Thoracic aorta (tissue), 2 donors: Measurements from ENCODE around the gene DMWD. TPM values are rescaled to one million over a fixed set of nuclear protein-coding genes. Genes with fewer than 3 reads are reported as not detected.

Experiments used
- ATAC-seq: fragments of 150-250 bp; one replicate; pipeline ENCODE4 v1.8.0; 2017; ENCODE audit warnings: low read depth; ENCODE audit not compliant: insufficient number of reproducible peaks, low FRiP score
- DNase-seq: peaks from one replicate; pipeline ENCODE4 v3.0.0-alpha.2; 2020; ENCODE audit warnings: low spot score
- H3K27ac ChIP-seq, 2 donors: fragments of 200-600 bp; sonication (generic); 1 replicate in 1 of 2; 2 replicates in 1 of 2; pipeline ENCODE4 v1.5.1; 2016; ENCODE audit warnings: mild to moderate bottlenecking in 2 of 2, moderate library complexity in 2 of 2
- H3K27me3 ChIP-seq: fragments of 200-600 bp; sonication (generic); replicated peaks from 2 replicates; pipeline ENCODE4 v1.6.0; 2016; ENCODE audit warnings: mild to moderate bottlenecking; ENCODE audit not compliant: insufficient read depth
- H3K36me3 ChIP-seq: fragments of 200-600 bp; sonication (generic); one replicate; pipeline ENCODE4 v1.5.1; 2016
- H3K4me1 ChIP-seq, 2 donors: fragments of 200-600 bp; sonication (generic); 1 replicate in 1 of 2; 2 replicates in 1 of 2; pipeline versions ENCODE4 v1.5.1 to v1.6.0; 2016; ENCODE audit warnings: low read depth in 2 of 2, mild to moderate bottlenecking in 1 of 2; ENCODE audit not compliant: control insufficient read depth in 1 of 2
- H3K4me3 ChIP-seq: fragments of 200-600 bp; sonication (generic); 2 replicates; pipeline ENCODE4 v1.5.1; 2016; ENCODE audit warnings: mild to moderate bottlenecking
- H3K9me3 ChIP-seq: fragments of 200-600 bp; sonication (generic); 2 replicates; pipeline ENCODE4 v1.5.1; 2016
- CTCF ChIP-seq: fragments of 200-600 bp; sonication (generic); IDR thresholded peaks from one replicate; pipeline ENCODE4 v1.5.1; 2019; ENCODE audit warnings: antibody characterized with exemption
- total RNA-seq, 2 donors: library from RNA; depleted of rRNA; stranded (reverse); fragments of >200 nt; gene quantifications; one replicate each; pipeline versions ENCODE4 v1.1.0 to v1.2.3, GENCODE V29; 2016

The DMWD gene
- total RNA-seq, 2 donors from 2014 or later, result 79.1 to 91.1 TPM

- Histone ChIP-seq H3K4me3 (no peak overlapping the region), H3K36me3 (peaks cover 6% of the 10 kb centered on the region), H3K27me3 (no peaks in the 10 kb centered on the region), H3K4me1 (peaks cover 0 to 17% of the 10 kb centered on the region in 2 donors), H3K9me3 (no peaks in the 10 kb centered on the region), H3K27ac (peak overlapping the region in 1 of 2 donors; percentile 6)
- no peak for TF ChIP-seq CTCF
- no peak for DNase-seq
- ATAC-seq, result no peak
Observed at GRCh38 chr19:45816236-45817009, 23.8 kb upstream of the DMWD start.

- no peaks in the 10 kb centered on the region for H3K9me3 ChIP-seq
- no peaks in the 10 kb centered on the region for H3K27me3 ChIP-seq
- peak overlapping the region; percentile 63 for H3K4me3 ChIP-seq
- ATAC-seq, result no peak
- H3K4me1 ChIP-seq, result peaks cover 0 to 17% of the 10 kb centered on the region in 2 donors
- peaks cover under 1% of the 10 kb centered on the region for H3K36me3 ChIP-seq
- no peak for TF ChIP-seq CTCF
- H3K27ac ChIP-seq, result peak overlapping the region; percentile 6 to 22
- no peak for DNase-seq
Observed at GRCh38 chr19:45815481-45816216, 23.0 kb upstream of the DMWD start.

GRCh38 chr19:45814851-45815480 lies 22.3 kb upstream of the DMWD start, which contains the start of gene RSPH6A:
TSS of gene RSPH6A (minus strand) at chr19:45815308. CDS start at chr19:45815176, 132 bp downstream.
- no peaks in the 10 kb centered on the region for H3K36me3 ChIP-seq
- peak within 1 kb of the TSS; percentile 63 for H3K4me3 ChIP-seq
- H3K27ac ChIP-seq, result peak within 1 kb of the TSS; percentile 6 to 22
- no peaks in the 10 kb centered on the region for H3K27me3 ChIP-seq
- H3K9me3 ChIP-seq, result no peaks in the 10 kb centered on the region
- ATAC-seq (no peak), DNase-seq (no peak)
- TF ChIP-seq CTCF, result no peak
- H3K4me1 ChIP-seq, result peaks cover 0 to 17% of the 10 kb centered on the region in 2 donors

- no peaks in the 10 kb centered on the region for H3K9me3 ChIP-seq
- H3K27ac ChIP-seq, result no peak overlapping the region
- peaks cover 0 to 23% of the 10 kb centered on the region in 2 donors for H3K4me1 ChIP-seq
- TF ChIP-seq CTCF, result no peak
- no peaks in the 10 kb centered on the region for H3K27me3 ChIP-seq
- ATAC-seq (no peak), DNase-seq (no peak)
- no peak overlapping the region for H3K4me3 ChIP-seq
- H3K36me3 ChIP-seq, result no peaks in the 10 kb centered on the region
Observed at GRCh38 chr19:45814166-45814780, 21.6 kb upstream of the DMWD start.
